Measurements from ENCODE around the gene NXPH1.

DNA sequence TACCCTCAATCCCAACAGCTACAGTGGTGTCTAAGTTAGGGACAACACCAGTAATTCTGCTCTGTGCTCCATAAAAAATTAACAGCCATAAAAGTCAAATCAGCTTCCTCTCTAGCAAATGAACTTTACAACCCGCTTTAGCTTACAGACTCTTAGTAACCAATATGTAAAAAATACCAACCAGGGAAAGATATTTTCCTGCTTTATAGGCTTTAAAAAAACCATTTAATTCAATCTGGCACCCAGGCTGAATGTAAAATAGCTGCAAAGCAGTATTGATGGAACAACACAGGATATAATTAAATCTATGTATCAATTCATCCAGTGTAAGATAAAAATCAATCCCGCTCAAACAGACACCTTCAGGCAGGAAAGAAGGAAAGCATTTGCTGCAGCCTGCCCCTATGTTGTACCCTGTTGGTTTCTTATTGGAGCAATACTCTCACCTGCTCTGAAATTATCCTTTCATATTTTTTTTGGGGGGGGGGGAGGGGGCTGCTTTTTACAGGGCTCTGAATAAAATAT is 98.6 kb downstream of the NXPH1 start:
- TF ChIP-seq POLR2A (IDR thresholded peaks at IDR 0.05; ENCODE audit: low read length): no peak
- no peak for TF ChIP-seq GATA1 (IDR thresholded peaks at IDR 0.05; ENCODE audit: low read depth, low read length)

All from erythroblast (primary cell).